OCI-LY7 (cell line): Measurements from ENCODE around the gene PVALEF. TPM values are rescaled to one million over a fixed set of nuclear protein-coding genes. Genes with fewer than 3 reads are reported as not detected.

ENCODE experiments used
- BruUV-seq: library from RNA; stranded (reverse); fragments of 400-500 nt; replicated peaks from 2 replicates; lab custom pipeline; 2021; lab: Mats Ljungman, UMichigan
- CTCF ChIA-PET: fragments of 300-600 bp; sonication (Branson Sonifier 250); formaldehyde crosslinking; loops from one replicate; lab custom pipeline; 2022; ENCODE audit warnings: antibody characterized with exemption; ENCODE audit not compliant: unreplicated experiment; lab: Charles Lee
- POLR2A ChIA-PET: fragments of 300-600 bp; sonication (Branson Sonifier 250); formaldehyde crosslinking; loops from one replicate; lab custom pipeline; 2022; ENCODE audit warnings: antibody characterized with exemption; lab: Charles Lee
- DNase-seq: peaks from one replicate; pipeline ENCODE4 v3.0.0-alpha.2; 2015; ENCODE audit warnings: low spot score
- H2AFZ ChIP-seq: fragments of 200-600 bp; sonication (generic), shearing (Covaris generic); 2 replicates; pipeline ENCODE4 v1.6.1; 2014; ENCODE audit warnings: mild to moderate bottlenecking, antibody characterized with exemption, low read length, moderate library complexity
- H3K27ac ChIP-seq: fragments of 200-600 bp; sonication (generic); 2 replicates; pipeline ENCODE4 v1.5.1; 2014; ENCODE audit warnings: mixed run types, low read depth, mild to moderate bottlenecking, moderate library complexity, low read length, inconsistent platforms; ENCODE audit not compliant: poor library complexity, severe bottlenecking
- H3K36me3 ChIP-seq: fragments of 200-600 bp; sonication (generic); 2 replicates; pipeline ENCODE4 v1.6.1; 2014; ENCODE audit warnings: mild to moderate bottlenecking, antibody characterized with exemption, low read length, moderate library complexity, mixed read lengths; ENCODE audit not compliant: insufficient read depth
- H3K4me1 ChIP-seq: fragments of 200-600 bp; sonication (generic); 2 replicates; pipeline ENCODE4 v1.5.1; 2014; ENCODE audit warnings: mild to moderate bottlenecking, low read length; ENCODE audit not compliant: insufficient read depth, poor library complexity, severe bottlenecking
- H3K4me2 ChIP-seq: fragments of 200-600 bp; sonication (generic); 2 replicates; pipeline ENCODE4 v1.6.1; 2014; ENCODE audit warnings: mild to moderate bottlenecking, low read length
- H3K4me3 ChIP-seq: fragments of 200-600 bp; sonication (generic); 2 replicates; pipeline ENCODE4 v1.5.1; 2014; ENCODE audit warnings: mild to moderate bottlenecking, low read depth, low read length; ENCODE audit not compliant: poor library complexity, severe bottlenecking
- H3K79me2 ChIP-seq: fragments of 200-600 bp; sonication (generic); 2 replicates; pipeline ENCODE4 v1.6.1; 2016; ENCODE audit warnings: low read depth, mild to moderate bottlenecking, low read length, moderate library complexity, mixed read lengths; ENCODE audit not compliant: insufficient read depth
- H3K9me2 ChIP-seq: fragments of 200-600 bp; sonication (generic); 2 replicates; pipeline ENCODE4 v1.6.1; 2016; ENCODE audit warnings: mild to moderate bottlenecking, low read length, mixed read lengths; ENCODE audit not compliant: insufficient read depth
- H3K9me3 ChIP-seq: fragments of 200-600 bp; sonication (generic); 2 replicates; pipeline ENCODE4 v1.6.1; 2014; ENCODE audit warnings: mild to moderate bottlenecking, mixed run types, low read length, mixed read lengths
- H4K20me1 ChIP-seq: fragments of 200-600 bp; sonication (generic); 2 replicates; pipeline ENCODE4 v1.6.1; 2014; ENCODE audit warnings: mild to moderate bottlenecking, antibody characterized with exemption, low read length, moderate library complexity, mixed read lengths; ENCODE audit not compliant: insufficient read depth
- CTCF ChIP-seq: fragments of 200-600 bp; sonication (generic); conservative IDR thresholded peaks from 2 replicates; pipeline ENCODE4 v1.5.1; 2014; ENCODE audit warnings: mild to moderate bottlenecking, antibody characterized with exemption, low read length, moderate library complexity, mixed read lengths
- EZH2phosphoT487 ChIP-seq: fragments of 200-600 bp; sonication (generic); IDR thresholded peaks from 2 replicates; pipeline ENCODE4 v1.6.1; 2018; ENCODE audit warnings: low read depth, borderline replicate concordance, mild to moderate bottlenecking, mixed run types, antibody characterized with exemption, low read length, moderate library complexity, mixed read lengths
- intact Hi-C: fragments of 100-400 bp; cut with micrococcal nuclease; formaldehyde crosslinking; loops from one replicate; pipeline ENCODE4 v1.10.0; 2022; ENCODE audit not compliant: unreplicated experiment
- total RNA-seq, 2 experiments: library from RNA; depleted of rRNA in 1 of 2; stranded (reverse); fragments of >200 nt in 1 of 2; shearing (Covaris generic) in 1 of 2; gene quantifications; 2 replicates each; pipeline ENCODE4 v1.2.3, GENCODE V29; 2014 to 2022

Gene PVALEF
- total RNA-seq, 2 experiments from 2014 or later, result not detected

DNA sequence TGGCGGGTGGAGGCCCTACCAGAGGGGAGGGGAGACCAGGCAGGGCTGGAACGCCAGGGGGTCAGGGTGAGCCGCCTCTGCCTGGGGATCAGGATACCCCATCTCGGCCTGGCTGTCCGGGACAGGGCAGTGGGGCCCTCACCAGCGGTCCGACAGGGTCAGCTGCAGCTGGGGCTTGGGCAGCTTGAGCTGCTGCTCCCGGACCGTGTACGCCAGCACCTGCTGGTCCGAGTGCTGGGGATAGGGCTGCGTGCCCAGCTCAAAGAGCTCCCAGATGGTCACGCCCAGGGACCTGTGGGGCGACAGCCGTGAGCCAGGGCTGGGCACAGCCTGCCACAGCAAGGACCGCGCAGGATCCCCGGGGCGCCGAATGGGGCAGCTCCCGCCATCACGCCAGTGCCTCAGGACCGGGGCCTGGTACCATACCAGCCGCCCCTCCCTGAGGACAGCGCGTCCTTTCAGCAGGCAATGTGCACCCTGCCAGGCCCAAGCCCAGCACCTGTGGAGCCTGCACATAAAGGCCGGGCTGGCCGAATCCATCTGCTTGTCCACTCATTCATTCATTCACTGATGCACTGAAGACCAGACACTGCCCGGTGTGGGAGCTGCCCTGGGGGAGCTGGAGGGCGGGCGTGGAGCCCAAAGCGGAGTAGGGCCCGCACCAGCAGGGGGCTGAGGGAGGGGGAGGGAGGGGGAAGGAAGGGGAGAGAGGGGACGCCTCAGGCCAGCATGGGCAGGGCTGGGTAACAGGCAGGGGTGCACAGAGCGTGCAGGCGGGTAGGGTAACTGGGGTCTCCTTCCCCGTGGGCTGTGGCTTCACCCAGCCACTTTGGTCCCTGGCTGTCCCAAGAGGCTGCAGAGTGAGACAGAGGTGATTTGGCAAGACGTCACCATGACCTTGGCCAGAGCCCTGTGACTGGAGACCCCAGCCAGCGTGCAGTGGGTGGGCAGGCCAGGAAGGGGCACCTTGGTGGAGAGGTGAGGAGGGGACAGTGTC, 42.0 kb upstream of the PVALEF start:
- no peak overlapping the region for H3K4me3 ChIP-seq
- TF ChIP-seq EZH2phosphoT487 (no peak), CTCF (no peak)
- no peaks in the 10 kb centered on the region for H3K36me3 ChIP-seq
- BruUV-seq, result no TSS peak
- no peaks in the 10 kb centered on the region for H3K9me3 ChIP-seq
- no peaks in the 10 kb centered on the region for H3K9me2 ChIP-seq
- no peaks in the 10 kb centered on the region for H3K79me2 ChIP-seq
- ChIA-PET POLR2A (no interaction called here), CTCF (no interaction called here)
- H3K27ac ChIP-seq, result no peak overlapping the region
- H4K20me1 ChIP-seq, result no peaks in the 10 kb centered on the region; the same call in 1 of the 2 replicates
- DNase-seq, result no peak
- intact Hi-C loops, result no loop called here
- H3K4me1 ChIP-seq, result no peaks in the 10 kb centered on the region
- H2AFZ ChIP-seq, result no peak overlapping the region
- no peak overlapping the region for H3K4me2 ChIP-seq

DNA sequence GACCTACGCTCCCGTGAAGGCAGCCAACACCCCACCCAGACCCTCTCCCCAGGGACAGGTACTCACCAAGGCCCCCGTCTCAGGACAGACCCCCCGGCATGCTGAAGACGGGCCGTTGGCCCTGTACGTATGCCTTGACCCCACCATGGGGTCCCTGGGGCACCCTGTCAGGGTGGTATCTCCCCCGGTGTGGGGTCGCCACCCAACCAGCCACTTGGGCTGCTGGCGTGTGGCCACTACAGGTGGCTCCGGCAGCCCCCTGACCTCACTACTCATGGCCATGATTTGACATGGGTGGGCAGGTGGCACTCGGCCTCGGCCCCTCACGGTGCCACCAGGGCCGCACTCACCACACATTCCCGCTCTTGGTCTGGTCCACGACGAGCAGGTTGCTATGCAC, 40.9 kb upstream of the PVALEF start:
- CTCF ChIA-PET, result no interaction called here
- BruUV-seq, result no TSS peak

More for the DNA sequence above, 40.9 kb upstream of the PVALEF start:
- H3K4me3 ChIP-seq, result no peak overlapping the region
- POLR2A ChIA-PET, result no interaction called here
- no peak for TF ChIP-seq CTCF
- TF ChIP-seq EZH2phosphoT487, result no peak
- H2AFZ ChIP-seq, result no peak overlapping the region
- no peak overlapping the region for H3K4me2 ChIP-seq
- no peaks in the 10 kb centered on the region for H3K36me3 ChIP-seq
- H3K79me2 ChIP-seq, result no peaks in the 10 kb centered on the region
- H3K4me1 ChIP-seq, result no peaks in the 10 kb centered on the region
- no peaks in the 10 kb centered on the region; the same call in 1 of the 2 replicates for H4K20me1 ChIP-seq
- H3K27ac ChIP-seq, result no peak overlapping the region
- no peaks in the 10 kb centered on the region for H3K9me3 ChIP-seq
- intact Hi-C loops, result no loop called here
- DNase-seq, result no peak
- H3K9me2 ChIP-seq, result no peaks in the 10 kb centered on the region
